HT-29 (cell line): Measurements from ENCODE around the gene FGD2. TPM values are rescaled to one million over a fixed set of nuclear protein-coding genes. Genes with fewer than 3 reads are reported as not detected.

Source experiments
- DNase-seq: peaks from one replicate; pipeline ENCODE4 v3.0.0-alpha.2; 2015; ENCODE audit warnings: low spot score
- total RNA-seq: library from RNA; depleted of rRNA; stranded (reverse); fragments of >200 nt; shearing (Covaris generic); gene quantifications from 2 replicates; pipeline ENCODE4 v1.2.3, GENCODE V29; 2014

The FGD2 gene
- total RNA-seq, 1 experiment from 2014 or later: 0.53 TPM

DNA sequence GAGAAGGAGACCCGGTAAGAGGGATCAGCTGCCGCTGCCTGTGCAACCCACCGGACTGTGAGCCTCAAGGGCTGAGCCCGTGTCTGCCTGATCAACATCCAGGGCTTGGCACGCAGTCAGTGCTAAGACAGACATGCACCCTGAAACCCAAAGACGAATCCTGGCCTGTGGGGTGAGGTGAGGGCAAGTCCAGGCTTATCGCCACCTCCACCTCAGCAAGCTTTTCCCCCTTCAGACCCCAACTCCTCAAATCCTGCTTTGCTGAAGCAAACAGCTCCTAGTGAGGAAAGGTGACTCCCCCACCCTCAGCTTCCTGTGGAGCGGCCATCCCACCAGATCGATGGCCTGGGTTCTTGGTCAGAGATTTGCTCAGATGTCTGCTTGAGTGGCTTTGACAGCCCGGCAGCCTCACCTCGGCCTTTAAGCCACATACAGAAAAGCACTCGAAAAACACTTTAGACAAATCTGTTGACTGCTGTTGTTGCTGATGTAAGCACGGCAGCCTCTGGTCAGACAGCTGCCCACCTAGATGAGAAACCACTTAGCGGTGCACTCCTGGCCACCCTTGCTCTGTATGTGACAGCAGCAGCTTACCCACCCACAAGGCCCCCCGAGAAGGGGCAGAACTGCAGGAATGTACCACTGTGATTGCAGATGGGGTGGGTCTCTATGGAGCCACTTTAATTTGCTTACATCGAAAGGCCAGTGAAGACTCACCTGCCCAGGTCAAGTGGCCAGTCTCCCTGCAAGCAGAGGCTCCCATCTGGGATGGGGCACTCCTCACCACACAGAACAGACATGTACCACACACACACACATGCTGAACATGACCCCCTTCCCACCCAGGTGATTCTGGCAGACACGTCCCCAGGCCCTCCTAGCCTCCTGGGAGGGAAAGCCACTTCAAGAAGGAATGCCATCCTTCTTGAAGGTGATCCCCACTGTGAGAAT, 34.3 kb upstream of the FGD2 start:
- no peak for DNase-seq

GRCh38 chr6:36971921-36972673, 33.4 kb upstream of the FGD2 start:
- DNase-seq: no peak

GRCh38 chr6:36973190-36973589, 32.3 kb upstream of the FGD2 start:
- DNase-seq: no peak

DNA sequence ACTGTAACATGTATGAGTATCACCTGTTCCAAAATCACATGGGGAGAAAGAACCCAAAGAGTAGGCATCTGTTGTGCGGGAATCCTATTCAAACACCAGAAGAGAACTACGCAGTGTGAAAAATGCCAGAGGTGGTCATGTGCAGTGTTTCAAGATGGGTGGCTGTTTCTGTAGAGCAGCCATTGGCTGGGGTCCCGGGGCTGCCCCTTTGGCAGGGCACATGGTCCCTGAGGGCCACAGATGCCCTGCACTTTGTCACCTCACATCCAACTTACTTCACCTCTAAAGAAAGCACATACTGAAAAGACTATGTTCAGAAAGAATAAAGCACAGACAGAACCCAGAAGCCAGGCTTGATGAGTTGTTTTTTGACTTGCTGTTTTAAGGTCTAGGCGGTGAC, 31.8 kb upstream of the FGD2 start:
- DNase-seq: no peak

DNA sequence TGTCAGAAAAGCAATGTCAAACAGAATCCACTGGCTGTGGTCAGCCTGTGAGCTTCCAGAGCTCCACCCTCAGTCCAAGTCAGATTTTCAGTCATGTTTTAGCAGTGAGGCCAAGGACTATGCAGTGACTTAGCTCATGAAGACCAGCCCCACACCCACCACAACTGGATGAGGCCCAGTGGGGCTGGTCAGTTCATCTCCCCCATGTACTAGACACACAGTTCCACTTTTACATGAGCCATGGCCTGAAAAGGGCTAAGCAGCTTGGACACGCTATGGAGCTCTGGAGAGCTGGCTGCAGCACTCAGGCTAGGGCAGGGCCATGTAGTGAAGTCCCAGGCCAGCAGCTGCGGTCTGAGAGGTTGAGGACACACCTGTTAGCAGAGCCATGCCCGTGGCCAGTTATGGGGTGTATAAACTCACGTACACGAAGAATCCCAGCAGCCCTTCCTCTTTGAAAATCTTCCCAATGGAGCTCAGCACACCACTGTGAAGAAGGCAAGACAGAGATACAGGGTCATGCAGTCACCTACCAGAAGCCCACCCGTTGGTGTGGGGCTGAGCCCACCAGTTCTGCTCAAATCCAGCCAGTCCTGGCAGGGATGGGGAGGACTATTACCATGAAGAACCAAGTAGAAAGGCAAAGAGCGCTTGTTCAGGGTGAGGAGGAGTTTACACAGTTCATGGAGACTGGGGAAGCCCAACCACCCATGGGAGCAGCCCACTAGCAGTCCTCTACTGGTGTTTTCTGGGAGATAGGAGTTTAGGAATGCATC, 30.0 kb upstream of the FGD2 start:
- no peak for DNase-seq

- DNase-seq: no peak
Observed at GRCh38 chr6:36976007-36976264, 29.5 kb upstream of the FGD2 start.

- no peak for DNase-seq
Observed at GRCh38 chr6:36976509-36976908, 28.9 kb upstream of the FGD2 start.

DNA sequence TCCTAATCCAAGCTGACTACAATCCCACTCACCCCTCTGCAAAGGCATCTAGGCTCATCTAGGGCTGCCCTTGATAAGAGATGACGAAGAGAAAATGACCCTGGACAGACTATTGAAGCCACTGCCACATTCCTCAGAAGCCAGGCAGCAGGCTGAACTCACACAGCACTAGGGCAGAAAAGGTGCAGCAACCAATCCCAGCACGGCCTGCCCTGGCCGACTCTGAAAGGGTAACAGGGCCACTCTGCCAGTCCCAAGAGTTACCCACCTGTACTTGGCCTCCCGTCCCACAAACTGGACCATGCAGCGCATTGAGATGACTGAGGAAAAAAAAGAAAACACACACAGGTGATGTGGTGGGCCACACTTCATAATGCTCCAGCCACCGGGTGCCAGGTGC, 28.5 kb upstream of the FGD2 start:
- DNase-seq: no peak

DNA sequence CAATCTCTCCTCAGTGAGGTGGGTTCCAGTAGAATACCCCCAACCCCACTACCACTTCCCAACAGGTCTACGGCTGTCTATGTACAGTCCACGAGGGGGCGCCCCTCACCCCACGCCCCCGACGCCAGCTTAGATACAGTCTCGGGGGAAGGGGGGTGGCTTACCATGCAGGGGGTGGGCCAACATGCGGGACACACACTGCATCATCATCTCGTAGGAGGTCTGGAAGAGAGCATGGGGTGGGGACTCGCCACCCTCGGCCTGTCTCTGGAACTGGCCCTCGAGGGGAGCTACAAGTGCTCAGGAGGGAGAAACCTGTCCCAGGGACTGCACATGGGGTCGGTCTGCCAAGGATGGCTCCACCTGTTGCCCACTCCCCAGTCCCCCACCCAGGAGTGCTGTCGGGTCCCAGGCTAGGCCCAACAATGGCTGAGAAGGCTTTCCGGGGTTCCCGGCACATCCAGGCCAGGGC, 27.9 kb upstream of the FGD2 start:
- no peak for DNase-seq

DNA sequence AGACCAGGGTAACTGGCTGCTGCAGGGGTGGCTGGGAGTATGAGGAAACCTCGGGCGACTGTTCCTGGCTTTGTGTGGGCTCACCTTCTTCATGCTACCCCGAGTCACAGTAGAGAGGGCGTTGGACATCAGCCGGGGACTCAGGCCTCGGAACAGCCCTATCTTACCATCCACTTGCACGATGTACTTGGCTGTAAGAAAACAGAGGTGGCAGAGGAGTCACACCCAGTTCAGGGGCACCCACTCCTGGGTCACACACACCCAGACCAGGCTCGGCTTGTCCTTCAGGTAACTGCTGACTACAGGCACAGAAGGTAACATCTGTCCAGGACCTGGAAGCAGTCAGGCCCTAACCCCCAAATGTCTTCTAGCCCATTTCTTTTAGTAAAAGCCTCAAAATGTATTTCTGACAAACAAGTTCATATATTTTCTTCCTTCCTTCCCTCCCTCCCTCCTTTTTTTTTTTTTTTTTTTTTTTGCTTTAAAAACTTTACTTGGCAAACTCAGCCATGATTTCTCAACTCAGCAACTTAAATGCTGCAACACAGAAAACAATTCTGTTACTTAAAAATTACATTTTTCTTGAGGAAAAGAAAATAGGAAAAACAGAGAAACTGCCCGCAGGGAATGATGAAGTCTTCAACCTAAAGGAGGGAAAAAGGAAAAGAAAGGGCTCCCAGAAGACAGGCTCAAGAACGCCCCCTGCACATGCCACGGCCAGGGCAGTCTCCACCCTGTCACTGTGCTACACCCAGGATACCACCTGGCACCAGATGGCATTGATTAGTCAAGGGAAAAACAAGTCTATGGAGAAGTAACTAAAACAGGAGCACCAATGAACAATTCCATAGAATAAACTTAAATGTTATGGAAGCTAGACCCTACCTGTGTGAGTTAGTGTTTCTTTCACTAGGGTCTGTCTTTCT, 26.8 kb upstream of the FGD2 start:
- no peak for DNase-seq

DNA sequence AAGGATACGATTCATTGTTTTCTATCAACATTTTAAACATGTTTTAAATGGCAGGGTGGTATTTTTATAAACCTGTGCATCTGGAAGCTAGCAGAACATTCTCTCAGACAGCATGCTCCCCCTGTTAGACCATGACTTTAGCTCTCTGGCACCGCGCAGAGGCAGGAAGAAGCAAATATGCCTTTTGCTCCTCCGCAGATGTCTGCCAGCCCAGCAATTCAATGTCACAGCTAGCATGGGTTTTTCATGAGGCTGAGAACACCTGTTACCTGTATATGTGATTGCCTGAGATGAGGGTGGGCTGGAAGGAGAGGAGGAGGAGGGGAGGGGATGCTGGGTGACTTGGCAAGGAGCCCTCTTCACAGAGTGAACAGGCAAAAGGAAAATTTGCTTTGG, 26.1 kb upstream of the FGD2 start:
- peak; percentile 65 for DNase-seq

DNA sequence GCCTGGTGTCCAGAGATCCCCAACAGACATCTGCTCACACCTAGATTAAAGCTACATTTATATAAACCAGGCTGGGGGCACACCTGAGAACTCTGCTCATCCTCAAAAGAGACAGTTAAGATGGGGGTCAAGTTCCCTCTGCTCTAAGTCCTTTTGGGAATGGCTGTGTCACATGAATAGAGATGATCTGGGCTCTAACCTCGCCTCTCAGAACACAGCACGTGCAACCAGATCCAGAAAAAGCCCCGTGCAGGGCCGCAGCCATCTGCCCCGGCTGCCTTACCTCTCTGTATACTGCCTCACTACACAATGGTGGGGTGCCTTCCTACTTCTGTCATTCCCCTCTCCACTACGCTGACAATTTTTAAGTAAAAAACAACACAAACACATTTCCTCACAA, 25.3 kb upstream of the FGD2 start:
- no peak for DNase-seq

- no peak for DNase-seq
Observed at GRCh38 chr6:36980876-36981619, 24.4 kb upstream of the FGD2 start.

GRCh38 chr6:36983538-36983937, 21.9 kb upstream of the FGD2 start:
- no peak for DNase-seq

- peak; percentile 22 for DNase-seq
Observed at GRCh38 chr6:36984581-36985416, 20.7 kb upstream of the FGD2 start.

GRCh38 chr6:36985417-36985807, 20.0 kb upstream of the FGD2 start:
- no peak for DNase-seq

- peak; percentile 89 for DNase-seq
Observed at GRCh38 chr6:36985808-36986703, 19.4 kb upstream of the FGD2 start, which contains the start of gene MTCH1. MTCH1 (minus strand) TSS chr6:36986196; CDS start chr6:36986173, 23 bp downstream.

DNA sequence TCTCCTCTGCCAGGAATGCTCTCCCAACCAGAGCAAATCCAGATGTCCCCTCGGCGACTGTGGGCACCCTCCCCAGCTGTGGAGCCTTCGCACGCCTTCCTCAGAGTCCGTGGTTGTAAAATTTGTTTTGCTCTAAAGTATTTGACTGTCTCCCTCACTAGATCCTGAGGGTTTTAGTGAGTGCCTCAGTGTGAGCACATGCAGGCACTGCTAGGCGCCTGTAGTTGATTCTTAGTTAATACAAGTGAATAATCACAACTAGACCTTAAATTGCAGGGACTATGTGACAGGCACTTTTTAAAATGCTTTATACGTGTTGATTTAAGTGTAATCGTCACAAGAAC, 18.8 kb upstream of the FGD2 start:
- DNase-seq: no peak
